MG63 (cell line): ENCODE data around the gene PNISR. TPM values are rescaled to one million over a fixed set of nuclear protein-coding genes. Genes with fewer than 3 reads are reported as not detected.
"Not testable (repeated sequence)": the region's sequence is repeated elsewhere in the genome, so short reads cannot be mapped to it uniquely, and the experiment has no call there.

Experiments used
- DNase-seq: peaks from one replicate; pipeline ENCODE4 v3.0.0-alpha.2; 2020
- H3K27me3 ChIP-seq: fragments of 250-450 bp; sonication (Bioruptor Pico); 2 replicates; pipeline ENCODE4 v1.5.1; 2020; ENCODE audit warnings: mild to moderate bottlenecking, moderate library complexity
- H3K36me3 ChIP-seq: fragments of 250-450 bp; sonication (Bioruptor Pico); 2 replicates; pipeline ENCODE4 v1.5.1; 2020; ENCODE audit warnings: mild to moderate bottlenecking, moderate library complexity
- H3K4me3 ChIP-seq: fragments of 250-450 bp; sonication (Bioruptor Pico); 2 replicates; pipeline ENCODE4 v1.5.1; 2020; ENCODE audit warnings: mild to moderate bottlenecking, moderate library complexity
- H3K9me3 ChIP-seq: fragments of 250-450 bp; sonication (Bioruptor Pico); 2 replicates; pipeline ENCODE4 v1.5.1; 2020; ENCODE audit warnings: mild to moderate bottlenecking, moderate library complexity
- total RNA-seq: library from RNA; depleted of rRNA; stranded (reverse); fragments of >200 nt; shearing (Covaris generic); gene quantifications from 2 replicates; pipeline ENCODE4 v1.2.3, GENCODE V29; 2014; ENCODE audit warnings: low replicate concordance; rRNA removed

The PNISR gene, protein sequence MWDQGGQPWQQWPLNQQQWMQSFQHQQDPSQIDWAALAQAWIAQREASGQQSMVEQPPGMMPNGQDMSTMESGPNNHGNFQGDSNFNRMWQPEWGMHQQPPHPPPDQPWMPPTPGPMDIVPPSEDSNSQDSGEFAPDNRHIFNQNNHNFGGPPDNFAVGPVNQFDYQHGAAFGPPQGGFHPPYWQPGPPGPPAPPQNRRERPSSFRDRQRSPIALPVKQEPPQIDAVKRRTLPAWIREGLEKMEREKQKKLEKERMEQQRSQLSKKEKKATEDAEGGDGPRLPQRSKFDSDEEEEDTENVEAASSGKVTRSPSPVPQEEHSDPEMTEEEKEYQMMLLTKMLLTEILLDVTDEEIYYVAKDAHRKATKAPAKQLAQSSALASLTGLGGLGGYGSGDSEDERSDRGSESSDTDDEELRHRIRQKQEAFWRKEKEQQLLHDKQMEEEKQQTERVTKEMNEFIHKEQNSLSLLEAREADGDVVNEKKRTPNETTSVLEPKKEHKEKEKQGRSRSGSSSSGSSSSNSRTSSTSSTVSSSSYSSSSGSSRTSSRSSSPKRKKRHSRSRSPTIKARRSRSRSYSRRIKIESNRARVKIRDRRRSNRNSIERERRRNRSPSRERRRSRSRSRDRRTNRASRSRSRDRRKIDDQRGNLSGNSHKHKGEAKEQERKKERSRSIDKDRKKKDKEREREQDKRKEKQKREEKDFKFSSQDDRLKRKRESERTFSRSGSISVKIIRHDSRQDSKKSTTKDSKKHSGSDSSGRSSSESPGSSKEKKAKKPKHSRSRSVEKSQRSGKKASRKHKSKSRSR
- 9.4 and 9.5 TPM in 2 replicates for total RNA-seq

GRCh38 chr6:99424761-99425646, at the start of gene PNISR:
PNISR (minus strand) TSS chr6:99425308; CDS start chr6:99414659, 10,649 bp downstream.
- Histone ChIP-seq H3K36me3 (peaks cover 24% of the 10 kb centered on the region), H3K27me3 (no peaks in the 10 kb centered on the region), H3K4me3 (peak within 1 kb of the TSS; percentile 86), H3K9me3 (no peaks in the 10 kb centered on the region)
- DNase-seq, result peak; percentile 85

- DNase-seq, result no peak
- H3K36me3 ChIP-seq, result peaks cover 10% of the 10 kb centered on the region
- no peak overlapping the region for H3K4me3 ChIP-seq
- no peaks in the 10 kb centered on the region for H3K9me3 ChIP-seq
- H3K27me3 ChIP-seq, result no peaks in the 10 kb centered on the region
Observed at GRCh38 chr6:99473730-99474129, 48.6 kb upstream of the PNISR start.

DNA sequence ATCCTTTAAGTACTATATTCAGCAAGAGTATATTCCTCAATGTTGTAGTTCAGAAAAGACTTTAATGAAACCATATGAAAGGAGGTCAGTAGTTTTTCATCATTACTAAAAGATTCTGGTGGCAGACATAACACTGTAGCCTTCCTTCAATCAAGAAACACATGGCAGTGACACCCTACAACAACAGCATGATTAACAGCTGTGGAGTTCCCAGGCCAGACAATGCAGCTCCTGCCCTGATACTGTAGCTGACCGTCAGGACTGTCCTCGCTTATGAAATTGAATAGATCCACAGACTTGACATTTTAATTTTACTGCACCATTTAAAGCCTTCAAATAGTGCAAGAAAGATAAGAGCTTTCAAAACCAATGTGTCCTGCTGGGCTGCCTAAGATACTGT, 46.5 kb upstream of the PNISR start:
- Histone ChIP-seq H3K9me3 (no peaks in the 10 kb centered on the region), H3K36me3 (peaks cover 10% of the 10 kb centered on the region), H3K4me3 (no peak overlapping the region), H3K27me3 (no peaks in the 10 kb centered on the region)
- no peak for DNase-seq

- Histone ChIP-seq H3K4me3 (no peak overlapping the region), H3K27me3 (no peaks in the 10 kb centered on the region), H3K9me3 (no peaks in the 10 kb centered on the region), H3K36me3 (peaks cover 6% of the 10 kb centered on the region; the same call in 1 of the 2 replicates)
- no peak for DNase-seq
Observed at GRCh38 chr6:99467509-99468106, 42.5 kb upstream of the PNISR start.

- not testable (repeated sequence) for H3K9me3 ChIP-seq, H3K4me3 ChIP-seq, H3K27me3 ChIP-seq, H3K36me3 ChIP-seq, DNase-seq
Observed at GRCh38 chr6:99459133-99459532, 34.0 kb upstream of the PNISR start.

DNA sequence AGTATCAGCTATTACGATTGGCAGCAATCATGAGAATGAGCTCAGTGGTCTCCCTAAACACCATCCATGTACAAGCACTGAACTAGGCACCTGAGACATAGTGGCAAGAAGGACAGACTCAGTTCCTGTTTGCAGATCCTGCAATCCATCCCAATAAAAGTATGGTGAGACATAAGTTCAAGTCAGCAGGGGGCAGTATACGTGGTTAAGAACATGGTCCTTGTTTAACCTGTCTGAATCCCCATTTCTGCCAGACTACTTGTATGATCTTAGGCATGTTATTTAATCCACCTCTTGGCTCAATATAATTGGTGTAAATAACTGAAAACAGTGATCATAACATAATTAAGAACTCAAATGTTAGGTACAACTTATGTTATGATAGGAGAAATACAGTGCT, 33.2 kb upstream of the PNISR start:
- no peaks in the 10 kb centered on the region for H3K27me3 ChIP-seq
- H3K9me3 ChIP-seq, result no peaks in the 10 kb centered on the region
- H3K4me3 ChIP-seq, result no peak overlapping the region
- no peak for DNase-seq
- peaks cover 8% of the 10 kb centered on the region for H3K36me3 ChIP-seq

DNA sequence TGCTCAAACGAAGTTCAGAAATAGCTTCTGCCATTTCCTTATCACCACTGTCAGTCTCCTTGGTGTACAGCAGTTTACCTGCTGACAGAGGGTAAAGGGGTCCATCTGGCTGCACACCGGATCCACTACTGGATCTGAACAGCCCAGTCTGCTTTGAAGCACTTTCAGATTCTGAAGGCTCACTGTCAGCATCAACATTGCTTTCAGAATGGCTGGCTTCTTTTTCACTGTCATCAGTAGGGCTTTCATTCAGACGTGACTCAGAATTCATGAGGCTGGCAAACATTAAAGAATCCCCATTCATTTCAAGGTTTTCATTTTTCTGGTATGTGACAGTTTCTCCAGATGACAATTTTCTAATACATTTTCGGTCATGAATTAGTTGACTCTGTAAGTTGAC, 21.0 kb upstream of the PNISR start:
- no peak for DNase-seq
- Histone ChIP-seq H3K4me3 (no peak overlapping the region), H3K9me3 (no peaks in the 10 kb centered on the region), H3K27me3 (no peaks in the 10 kb centered on the region), H3K36me3 (peaks cover 3% of the 10 kb centered on the region)

DNA sequence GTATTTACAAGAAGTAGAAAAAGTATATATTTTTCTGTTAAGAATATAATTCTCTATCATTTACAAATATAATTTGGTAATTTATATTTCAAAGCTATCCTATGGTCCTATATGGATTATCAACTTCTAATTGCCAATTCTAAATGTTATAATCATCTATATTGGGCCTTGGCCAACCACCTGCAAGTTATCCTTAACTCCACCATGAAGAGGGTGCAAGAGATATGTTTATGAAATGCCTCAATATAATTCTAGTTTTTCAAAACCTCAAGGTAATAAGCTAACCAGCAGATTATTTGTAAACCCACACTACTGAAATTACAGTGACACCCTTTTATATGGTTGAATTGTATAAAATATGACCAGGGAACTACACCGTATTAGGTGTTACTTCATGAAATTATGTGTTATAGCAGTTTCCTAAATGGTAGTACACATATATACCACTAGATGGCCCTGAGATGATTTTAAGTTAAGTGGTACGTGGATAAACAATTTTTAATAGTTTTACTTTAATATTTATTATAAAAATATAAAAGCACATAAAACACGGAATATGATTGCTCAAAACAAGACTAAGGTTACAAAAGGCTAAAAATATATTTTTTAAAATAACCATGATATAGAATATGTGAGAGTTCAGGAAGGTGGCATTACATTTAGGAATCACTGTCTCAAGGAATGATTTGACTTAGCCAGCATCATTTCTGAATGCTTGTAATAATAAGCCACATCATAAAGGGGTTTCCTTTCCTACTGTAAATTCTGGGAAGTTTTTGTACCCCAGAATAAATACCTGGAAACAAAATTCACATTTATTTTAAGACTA, 9.8 kb upstream of the PNISR start:
- no peak overlapping the region for H3K4me3 ChIP-seq
- no peaks in the 10 kb centered on the region for H3K27me3 ChIP-seq
- no peak for DNase-seq
- peaks cover 4% of the 10 kb centered on the region for H3K36me3 ChIP-seq
- H3K9me3 ChIP-seq, result no peaks in the 10 kb centered on the region

GRCh38 chr6:99432877-99433276, 7.8 kb upstream of the PNISR start:
- Histone ChIP-seq H3K27me3 (no peaks in the 10 kb centered on the region), H3K4me3 (no peak overlapping the region), H3K9me3 (no peaks in the 10 kb centered on the region), H3K36me3 (no peaks in the 10 kb centered on the region; the same call in none of the 2 replicates)
- DNase-seq, result no peak

GRCh38 chr6:99431901-99432300, 6.8 kb upstream of the PNISR start:
- no peak for DNase-seq
- Histone ChIP-seq H3K36me3 (peaks cover 4% of the 10 kb centered on the region), H3K27me3 (no peaks in the 10 kb centered on the region), H3K9me3 (no peaks in the 10 kb centered on the region), H3K4me3 (no peak overlapping the region)

DNA sequence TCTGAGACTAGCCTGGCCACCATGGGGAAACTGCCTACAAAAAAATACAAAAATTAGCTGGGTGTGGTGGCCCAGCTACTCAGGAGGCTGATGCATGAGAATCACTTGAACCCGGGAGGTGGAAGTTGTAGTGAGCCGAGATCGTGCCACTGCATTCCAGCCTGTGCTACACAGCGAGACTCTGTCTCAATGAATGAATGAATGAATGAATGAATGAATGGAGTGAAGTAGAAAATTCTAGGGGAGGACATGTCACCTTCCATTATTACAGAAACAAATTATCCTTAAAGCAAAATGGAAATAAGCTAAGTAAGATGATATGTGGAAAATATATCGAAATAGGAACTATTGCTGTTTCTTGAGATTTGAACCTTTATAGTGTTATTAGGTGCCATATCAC, 2.9 kb upstream of the PNISR start:
- H3K4me3 ChIP-seq, result no peak overlapping the region

GRCh38 chr6:99426451-99426757, 1.3 kb upstream of the PNISR start:
- no peaks in the 10 kb centered on the region for H3K9me3 ChIP-seq
- H3K36me3 ChIP-seq, result peaks cover 21% of the 10 kb centered on the region
- no peaks in the 10 kb centered on the region for H3K27me3 ChIP-seq
- H3K4me3 ChIP-seq, result peak overlapping the region; percentile 86
- DNase-seq, result no peak

More for the DNA sequence above, 2.9 kb upstream of the PNISR start:
- Histone ChIP-seq H3K27me3 (no peaks in the 10 kb centered on the region), H3K9me3 (no peaks in the 10 kb centered on the region), H3K36me3 (peaks cover 12% of the 10 kb centered on the region)
- no peak for DNase-seq

GRCh38 chr6:99425647-99426450, 741 bp upstream of the PNISR start:
- peak; percentile 89 for DNase-seq

DNA sequence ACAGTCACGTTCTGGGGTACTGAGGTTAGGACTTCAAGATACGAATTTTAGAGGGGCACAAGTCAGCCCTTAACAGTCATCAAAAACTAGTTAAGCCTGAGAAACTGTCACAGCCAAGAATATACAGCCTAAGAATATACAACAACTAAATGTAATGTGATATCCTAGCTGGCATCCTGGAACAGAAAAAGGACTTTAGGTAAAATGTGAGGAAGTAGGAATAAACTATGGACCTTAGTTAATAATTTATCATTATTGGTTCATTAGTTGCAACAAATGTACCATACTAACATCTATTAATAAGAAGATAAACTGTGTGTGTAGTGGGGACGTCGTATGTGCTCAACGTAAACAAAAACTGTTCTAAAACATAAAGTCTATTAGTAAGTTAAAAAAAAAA, 1.1 kb downstream of the PNISR start:
- DNase-seq, result no peak
- Histone ChIP-seq H3K36me3 (peaks cover 24% of the 10 kb centered on the region), H3K9me3 (no peaks in the 10 kb centered on the region), H3K27me3 (no peaks in the 10 kb centered on the region), H3K4me3 (peak overlapping the region; percentile 86)

More at GRCh38 chr6:99425647-99426450, 741 bp upstream of the PNISR start:
- no peaks in the 10 kb centered on the region for H3K9me3 ChIP-seq
- peak overlapping the region; percentile 86 for H3K4me3 ChIP-seq
- no peaks in the 10 kb centered on the region for H3K27me3 ChIP-seq
- peaks cover 21% of the 10 kb centered on the region for H3K36me3 ChIP-seq

DNA sequence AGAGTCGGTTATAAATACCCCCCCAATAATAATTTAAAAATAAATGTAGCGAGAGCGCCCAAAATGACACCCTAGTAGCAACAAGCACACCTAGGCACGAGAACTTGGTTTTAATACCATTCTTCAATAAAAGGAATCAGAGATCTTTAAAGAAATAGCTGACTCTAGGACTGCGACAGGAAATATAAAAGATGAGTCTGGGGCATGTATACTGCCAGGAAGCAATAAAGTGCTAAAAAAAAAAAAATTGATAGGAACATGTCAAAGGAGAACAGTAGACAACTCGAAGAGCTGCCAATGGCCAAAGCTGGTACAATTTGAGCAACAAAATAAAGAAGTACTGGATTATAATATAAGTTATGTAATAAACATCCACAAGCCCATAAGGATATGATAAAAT, 2.2 kb downstream of the PNISR start:
- no peak for DNase-seq
- Histone ChIP-seq H3K27me3 (no peaks in the 10 kb centered on the region), H3K9me3 (no peaks in the 10 kb centered on the region), H3K4me3 (no peak overlapping the region), H3K36me3 (peaks cover 24% of the 10 kb centered on the region)
